HepG2 (cell line): ENCODE measurements around the gene IWS1. TPM values are rescaled to one million over a fixed set of nuclear protein-coding genes. Genes with fewer than 3 reads are reported as not detected.

ENCODE experiments used
- AGO2 ChIP-seq: fragments of 200-400 bp; formaldehyde crosslinking; optimal IDR thresholded peaks from 2 replicates; pipeline ENCODE3; 2017; ENCODE audit warnings: mild to moderate bottlenecking, low read depth, low read length, moderate library complexity
- HCFC1 ChIP-seq: fragments of 150-350 bp; IDR thresholded peaks from 2 replicates; pipeline ENCODE4 v1.6.1; 2014; ENCODE audit warnings: low read depth, low read length
- MBNL3 ChIP-seq: fragments of 250-450 bp; sonication (Bioruptor Pico); conservative IDR thresholded peaks from 2 replicates; pipeline ENCODE4 v1.8.0; 2022; ENCODE audit warnings: mild to moderate bottlenecking, inconsistent platforms
- MED1 ChIP-seq: sonication (generic); formaldehyde crosslinking; IDR thresholded peaks from 2 replicates; pipeline ENCODE4 v1.4.0; 2020; ENCODE audit warnings: missing genetic modification reagents
- SP5 ChIP-seq: IDR thresholded peaks from 2 replicates; pipeline ENCODE4 v1.6.1; 2016; ENCODE audit warnings: low read depth, borderline replicate concordance
- YEATS2 ChIP-seq: sonication (generic); formaldehyde crosslinking; IDR thresholded peaks from 2 replicates; pipeline ENCODE4 v1.4.0; 2020; ENCODE audit warnings: missing genetic modification reagents, borderline replicate concordance
- YEATS4 ChIP-seq: sonication (generic); formaldehyde crosslinking; IDR thresholded peaks from 2 replicates; pipeline ENCODE4 v1.4.0; 2020; ENCODE audit warnings: missing genetic modification reagents, borderline replicate concordance
- ZNF20 ChIP-seq: sonication (generic); formaldehyde crosslinking; IDR thresholded peaks from 2 replicates; pipeline ENCODE4 v1.4.0; 2020; ENCODE audit warnings: mild to moderate bottlenecking, moderate library complexity, missing genetic modification reagents
- ZNF224 ChIP-seq: sonication (generic); formaldehyde crosslinking; IDR thresholded peaks from 2 replicates; pipeline ENCODE4 v1.5.0; 2020; ENCODE audit warnings: mild to moderate bottlenecking, missing genetic modification reagents
- ZNF225 ChIP-seq: sonication (generic); formaldehyde crosslinking; IDR thresholded peaks from 2 replicates; pipeline ENCODE4 v1.4.0; 2020; ENCODE audit warnings: mild to moderate bottlenecking, missing genetic modification reagents
- ZNF235 ChIP-seq: sonication (generic); formaldehyde crosslinking; IDR thresholded peaks from 2 replicates; pipeline ENCODE4 v1.8.1; 2023; ENCODE audit warnings: mild to moderate bottlenecking, missing genetic modification reagents, borderline replicate concordance
- ZNF530 ChIP-seq: sonication (generic); formaldehyde crosslinking; IDR thresholded peaks from 2 replicates; pipeline ENCODE4 v1.5.0; 2020; ENCODE audit warnings: low read depth, mild to moderate bottlenecking, missing genetic modification reagents
- polyA plus RNA-seq, 8 experiments: library from polyadenylated mRNA; depleted of rRNA in 3 of 8; stranded (reverse) in 7 of 8; unstranded in 1 of 8; fragments of >200 nt; fragmentation: Illumina TruSeq in 4 of 8; extraction: Trizol in 4 of 8; gene quantifications; 2 replicates each; pipeline versions ENCODE4 v1.2.1 to v1.2.3, GENCODE V29; 2011 to 2016; ENCODE audit warnings: low read depth in 4 of 8, missing spikeins in 1 of 8, mixed read lengths in 1 of 8; ENCODE audit not compliant: insufficient read depth in 1 of 8
- total RNA-seq, 5 experiments: library from RNA; depleted of rRNA; stranded (reverse); fragments of >200 nt; fragmentation: Illumina TruSeq; extraction: Trizol; gene quantifications; 2 replicates each; pipeline ENCODE4 v1.2.3, GENCODE V29; 2016; ENCODE audit warnings: low read depth in 1 of 5
- TF ChIP-seq, protein P1 (sequence below), 2 experiments: sonication (generic) in 1 of 2; formaldehyde crosslinking in 1 of 2; IDR thresholded peaks; 2 replicates each; pipeline versions ENCODE4 v1.6.1 to v1.9.0; 2014 to 2022; ENCODE audit warnings: antibody characterized with exemption in 1 of 2, borderline replicate concordance in 1 of 2, inconsistent platforms in 1 of 2, low read depth in 1 of 2, missing genetic modification reagents in 1 of 2
- TF ChIP-seq, protein P2 (sequence below): sonication (generic); formaldehyde crosslinking; IDR thresholded peaks from 2 replicates; pipeline ENCODE4 v1.4.0; 2020; ENCODE audit warnings: mild to moderate bottlenecking, missing genetic modification reagents
- TF ChIP-seq, protein P3 (sequence below): sonication (generic); formaldehyde crosslinking; IDR thresholded peaks from 2 replicates; pipeline ENCODE4 v1.5.0; 2020; ENCODE audit warnings: mild to moderate bottlenecking, missing genetic modification reagents, moderate library complexity
- TF ChIP-seq, protein P4 (sequence below): sonication (generic); formaldehyde crosslinking; IDR thresholded peaks from 2 replicates; pipeline ENCODE4 v1.4.0; 2020; ENCODE audit warnings: missing genetic modification reagents
- TF ChIP-seq, protein P5 (sequence below): sonication (generic); formaldehyde crosslinking; IDR thresholded peaks from 2 replicates; pipeline ENCODE4 v1.4.0; 2020; ENCODE audit warnings: mild to moderate bottlenecking, missing genetic modification reagents

The IWS1 gene
- total and polyA plus RNA-seq, 2 of the 13 experiments (the other 11 are each of a cell fraction or from before 2014, with no cell fraction given) = 28.9 to 62.3 TPM

DNA sequence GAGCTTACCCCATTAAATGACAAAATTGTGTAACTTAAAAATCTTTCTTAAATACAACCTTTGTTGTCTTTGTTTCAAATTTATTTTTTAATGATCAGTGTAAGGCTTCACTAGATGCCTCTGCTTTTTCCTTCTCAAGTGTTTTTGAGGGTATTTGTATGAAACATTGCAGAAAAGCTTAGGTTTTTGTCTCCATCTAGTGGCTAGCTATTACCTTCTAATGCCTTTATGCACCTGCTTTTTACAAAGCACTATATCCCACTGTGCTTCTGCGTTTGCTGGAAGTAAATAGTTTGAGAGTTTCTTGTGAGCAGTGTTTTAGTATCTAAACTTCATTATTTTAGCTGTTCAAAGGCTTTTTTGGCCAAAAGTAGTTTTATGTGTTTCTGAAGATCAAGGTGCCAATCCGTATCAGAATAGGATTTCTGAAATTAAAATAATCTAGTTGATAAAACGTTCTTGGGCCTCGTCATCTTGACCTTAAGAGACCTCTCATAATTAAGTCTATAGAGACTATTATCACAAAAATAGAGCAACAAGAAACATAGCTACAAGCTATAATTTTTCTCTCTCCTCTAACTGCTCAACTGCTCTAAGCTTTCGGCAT is 47.0 kb downstream of the IWS1 start (continued):
- TF ChIP-seq, protein P1, sequence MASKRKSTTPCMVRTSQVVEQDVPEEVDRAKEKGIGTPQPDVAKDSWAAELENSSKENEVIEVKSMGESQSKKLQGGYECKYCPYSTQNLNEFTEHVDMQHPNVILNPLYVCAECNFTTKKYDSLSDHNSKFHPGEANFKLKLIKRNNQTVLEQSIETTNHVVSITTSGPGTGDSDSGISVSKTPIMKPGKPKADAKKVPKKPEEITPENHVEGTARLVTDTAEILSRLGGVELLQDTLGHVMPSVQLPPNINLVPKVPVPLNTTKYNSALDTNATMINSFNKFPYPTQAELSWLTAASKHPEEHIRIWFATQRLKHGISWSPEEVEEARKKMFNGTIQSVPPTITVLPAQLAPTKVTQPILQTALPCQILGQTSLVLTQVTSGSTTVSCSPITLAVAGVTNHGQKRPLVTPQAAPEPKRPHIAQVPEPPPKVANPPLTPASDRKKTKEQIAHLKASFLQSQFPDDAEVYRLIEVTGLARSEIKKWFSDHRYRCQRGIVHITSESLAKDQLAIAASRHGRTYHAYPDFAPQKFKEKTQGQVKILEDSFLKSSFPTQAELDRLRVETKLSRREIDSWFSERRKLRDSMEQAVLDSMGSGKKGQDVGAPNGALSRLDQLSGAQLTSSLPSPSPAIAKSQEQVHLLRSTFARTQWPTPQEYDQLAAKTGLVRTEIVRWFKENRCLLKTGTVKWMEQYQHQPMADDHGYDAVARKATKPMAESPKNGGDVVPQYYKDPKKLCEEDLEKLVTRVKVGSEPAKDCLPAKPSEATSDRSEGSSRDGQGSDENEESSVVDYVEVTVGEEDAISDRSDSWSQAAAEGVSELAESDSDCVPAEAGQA (IDR thresholded peaks at IDR 0.05; ENCODE audit: low read depth) = no peak
- TF ChIP-seq, protein P1 (CRISPR knock-in tag; IDR thresholded peaks at IDR 0.05; ENCODE audit: borderline replicate concordance) = no peak
- no peak for TF ChIP-seq ZNF20 (CRISPR knock-in tag)
- TF ChIP-seq MED1 (CRISPR knock-in tag) = no peak
- no peak for TF ChIP-seq HCFC1
- no peak for TF ChIP-seq ZNF225 (CRISPR knock-in tag)
- TF ChIP-seq, protein P2, sequence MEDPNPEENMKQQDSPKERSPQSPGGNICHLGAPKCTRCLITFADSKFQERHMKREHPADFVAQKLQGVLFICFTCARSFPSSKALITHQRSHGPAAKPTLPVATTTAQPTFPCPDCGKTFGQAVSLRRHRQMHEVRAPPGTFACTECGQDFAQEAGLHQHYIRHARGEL (CRISPR knock-in tag) = peak; percentile 94; the same call in 1 of the 2 replicates
- no peak for TF ChIP-seq MBNL3
- no peak for TF ChIP-seq ZNF235 (CRISPR knock-in tag)
- TF ChIP-seq, protein P3, sequence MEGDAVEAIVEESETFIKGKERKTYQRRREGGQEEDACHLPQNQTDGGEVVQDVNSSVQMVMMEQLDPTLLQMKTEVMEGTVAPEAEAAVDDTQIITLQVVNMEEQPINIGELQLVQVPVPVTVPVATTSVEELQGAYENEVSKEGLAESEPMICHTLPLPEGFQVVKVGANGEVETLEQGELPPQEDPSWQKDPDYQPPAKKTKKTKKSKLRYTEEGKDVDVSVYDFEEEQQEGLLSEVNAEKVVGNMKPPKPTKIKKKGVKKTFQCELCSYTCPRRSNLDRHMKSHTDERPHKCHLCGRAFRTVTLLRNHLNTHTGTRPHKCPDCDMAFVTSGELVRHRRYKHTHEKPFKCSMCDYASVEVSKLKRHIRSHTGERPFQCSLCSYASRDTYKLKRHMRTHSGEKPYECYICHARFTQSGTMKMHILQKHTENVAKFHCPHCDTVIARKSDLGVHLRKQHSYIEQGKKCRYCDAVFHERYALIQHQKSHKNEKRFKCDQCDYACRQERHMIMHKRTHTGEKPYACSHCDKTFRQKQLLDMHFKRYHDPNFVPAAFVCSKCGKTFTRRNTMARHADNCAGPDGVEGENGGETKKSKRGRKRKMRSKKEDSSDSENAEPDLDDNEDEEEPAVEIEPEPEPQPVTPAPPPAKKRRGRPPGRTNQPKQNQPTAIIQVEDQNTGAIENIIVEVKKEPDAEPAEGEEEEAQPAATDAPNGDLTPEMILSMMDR (CRISPR knock-in tag) = peak; percentile 85
- TF ChIP-seq AGO2 = no peak
- TF ChIP-seq, protein P4, sequence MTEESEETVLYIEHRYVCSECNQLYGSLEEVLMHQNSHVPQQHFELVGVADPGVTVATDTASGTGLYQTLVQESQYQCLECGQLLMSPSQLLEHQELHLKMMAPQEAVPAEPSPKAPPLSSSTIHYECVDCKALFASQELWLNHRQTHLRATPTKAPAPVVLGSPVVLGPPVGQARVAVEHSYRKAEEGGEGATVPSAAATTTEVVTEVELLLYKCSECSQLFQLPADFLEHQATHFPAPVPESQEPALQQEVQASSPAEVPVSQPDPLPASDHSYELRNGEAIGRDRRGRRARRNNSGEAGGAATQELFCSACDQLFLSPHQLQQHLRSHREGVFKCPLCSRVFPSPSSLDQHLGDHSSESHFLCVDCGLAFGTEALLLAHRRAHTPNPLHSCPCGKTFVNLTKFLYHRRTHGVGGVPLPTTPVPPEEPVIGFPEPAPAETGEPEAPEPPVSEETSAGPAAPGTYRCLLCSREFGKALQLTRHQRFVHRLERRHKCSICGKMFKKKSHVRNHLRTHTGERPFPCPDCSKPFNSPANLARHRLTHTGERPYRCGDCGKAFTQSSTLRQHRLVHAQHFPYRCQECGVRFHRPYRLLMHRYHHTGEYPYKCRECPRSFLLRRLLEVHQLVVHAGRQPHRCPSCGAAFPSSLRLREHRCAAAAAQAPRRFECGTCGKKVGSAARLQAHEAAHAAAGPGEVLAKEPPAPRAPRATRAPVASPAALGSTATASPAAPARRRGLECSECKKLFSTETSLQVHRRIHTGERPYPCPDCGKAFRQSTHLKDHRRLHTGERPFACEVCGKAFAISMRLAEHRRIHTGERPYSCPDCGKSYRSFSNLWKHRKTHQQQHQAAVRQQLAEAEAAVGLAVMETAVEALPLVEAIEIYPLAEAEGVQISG (CRISPR knock-in tag) = no peak
- no peak for TF ChIP-seq SP5 (CRISPR knock-in tag)
- TF ChIP-seq, protein P5, sequence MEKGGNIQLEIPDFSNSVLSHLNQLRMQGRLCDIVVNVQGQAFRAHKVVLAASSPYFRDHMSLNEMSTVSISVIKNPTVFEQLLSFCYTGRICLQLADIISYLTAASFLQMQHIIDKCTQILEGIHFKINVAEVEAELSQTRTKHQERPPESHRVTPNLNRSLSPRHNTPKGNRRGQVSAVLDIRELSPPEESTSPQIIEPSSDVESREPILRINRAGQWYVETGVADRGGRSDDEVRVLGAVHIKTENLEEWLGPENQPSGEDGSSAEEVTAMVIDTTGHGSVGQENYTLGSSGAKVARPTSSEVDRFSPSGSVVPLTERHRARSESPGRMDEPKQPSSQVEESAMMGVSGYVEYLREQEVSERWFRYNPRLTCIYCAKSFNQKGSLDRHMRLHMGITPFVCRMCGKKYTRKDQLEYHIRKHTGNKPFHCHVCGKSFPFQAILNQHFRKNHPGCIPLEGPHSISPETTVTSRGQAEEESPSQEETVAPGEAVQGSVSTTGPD (CRISPR knock-in tag) = no peak
- no peak for TF ChIP-seq ZNF530 (CRISPR knock-in tag)
- no peak for TF ChIP-seq YEATS4
- TF ChIP-seq YEATS2 (CRISPR knock-in tag) = no peak
- TF ChIP-seq ZNF224 = no peak
